B cell (primary cell): ENCODE measurements around the gene PTH2R. TPM values are rescaled to one million over a fixed set of nuclear protein-coding genes. Genes with fewer than 3 reads are reported as not detected.
"Not testable (repeated sequence)": the region's sequence is repeated elsewhere in the genome, so short reads cannot be mapped to it uniquely, and the experiment has no call there.

ENCODE experiments used
- ATAC-seq: fragments of 200-7000 bp; cut with Tn5 transposase; one replicate; pipeline ENCODE4 v1.10.0; 2021; ENCODE audit warnings: low read depth, mild to moderate bottlenecking, moderate number of reproducible peaks, moderate library complexity
- CTCF ChIA-PET: fragments of 350-600 bp; sonication (Branson Sonifier 250); formaldehyde crosslinking; loops from one replicate; lab custom pipeline; 2021; ENCODE audit warnings: antibody characterized with exemption, inconsistent platforms; lab: Charles Lee
- POLR2A ChIA-PET: fragments of 350-600 bp; sonication (Branson Sonifier 250); formaldehyde crosslinking; loops from one replicate; lab custom pipeline; 2021; ENCODE audit warnings: antibody characterized with exemption; lab: Charles Lee
- DNase-seq: peaks from one replicate; pipeline ENCODE4 v3.0.0; 2013
- H2AFZ ChIP-seq: 2 replicates; pipeline ENCODE4 v1.6.1; 2012; ENCODE audit warnings: mild to moderate bottlenecking, low read depth, low read length; ENCODE audit not compliant: insufficient read depth, poor library complexity, severe bottlenecking
- H3K27ac ChIP-seq, 2 donors: 1 replicate in 1 of 2; 2 replicates in 1 of 2; pipeline ENCODE4 v1.5.1; 2012 to 2013; ENCODE audit warnings: low read length in 2 of 2, mild to moderate bottlenecking in 2 of 2, moderate library complexity in 1 of 2
- H3K27me3 ChIP-seq, 4 experiments: fragments of 200-600 bp in 1 of 4; sonication (generic) in 1 of 4; replicated peaks in 1 of 4; 1 replicate in 2 of 4; 2 replicates in 2 of 4; pipeline versions ENCODE4 v1.6.1 to v1.7.0; 2013 to 2016; ENCODE audit warnings: low read length in 3 of 4, mild to moderate bottlenecking in 2 of 4, mixed read lengths in 1 of 4, moderate library complexity in 1 of 4; ENCODE audit not compliant: insufficient read depth in 4 of 4, control insufficient read depth in 3 of 4; ENCODE audit errors: control extremely low read depth in 1 of 4
- H3K36me3 ChIP-seq, 2 experiments: replicated peaks in 1 of 2; 1 replicate in 1 of 2; 2 replicates in 1 of 2; pipeline versions ENCODE4 v1.6.1 to v1.7.1; 2013; ENCODE audit warnings: low read length in 1 of 2; ENCODE audit not compliant: insufficient read depth in 2 of 2, control insufficient read depth in 1 of 2; ENCODE audit errors: control extremely low read depth in 1 of 2, extremely low read depth in 1 of 2
- H3K4me1 ChIP-seq, 2 donors: fragments of 200-600 bp in 1 of 2; sonication (generic) in 1 of 2; 1 replicate in 1 of 2; 2 replicates in 1 of 2; pipeline versions ENCODE4 v1.5.1 to v1.6.1; 2013 to 2017; ENCODE audit warnings: low read length in 2 of 2; ENCODE audit not compliant: control insufficient read depth in 2 of 2, insufficient read depth in 2 of 2
- H3K4me2 ChIP-seq: replicated peaks from 2 replicates; pipeline ENCODE3; 2012; ENCODE audit warnings: mild to moderate bottlenecking, low read depth, low read length; ENCODE audit not compliant: poor library complexity, severe bottlenecking
- H3K4me3 ChIP-seq, 5 experiments: fragments of 200-600 bp in 1 of 5; sonication (generic) in 1 of 5; 1 replicate in 3 of 5; 2 replicates in 2 of 5; pipeline versions ENCODE4 v1.5.1 to v1.7.0; 2011 to 2016; ENCODE audit warnings: low read length in 4 of 5, mild to moderate bottlenecking in 4 of 5, low read depth in 2 of 5, control low read depth in 1 of 5, moderate library complexity in 1 of 5; ENCODE audit not compliant: insufficient read depth in 1 of 5; ENCODE audit errors: control extremely low read depth in 1 of 5, extremely low read depth in 1 of 5
- H3K79me2 ChIP-seq: fragments of 200-600 bp; sonication (generic); one replicate; pipeline ENCODE4 v1.6.0; 2016; ENCODE audit warnings: low read length; ENCODE audit not compliant: control insufficient read depth, insufficient read depth
- H3K9ac ChIP-seq: fragments of 200-600 bp; sonication (generic); 2 replicates; pipeline ENCODE4 v1.6.1; 2017; ENCODE audit warnings: mild to moderate bottlenecking, low read length, moderate library complexity
- H3K9me3 ChIP-seq, 3 donors: one replicate each; pipeline versions ENCODE4 v1.6.1 to v1.7.1; 2013; ENCODE audit warnings: low read length in 2 of 3; ENCODE audit not compliant: control insufficient read depth in 2 of 3, insufficient read depth in 1 of 3; ENCODE audit errors: control extremely low read depth in 1 of 3
- H4K20me1 ChIP-seq: 2 replicates; pipeline ENCODE4 v1.6.0; 2012; ENCODE audit warnings: mild to moderate bottlenecking, low read length; ENCODE audit not compliant: insufficient read depth, control insufficient read depth, poor library complexity, severe bottlenecking
- H3K27ac Mint-ChIP-seq: one replicate; pipeline ENCODE4 v1.8.0; 2021; ENCODE audit warnings: mixed read lengths
- H3K27me3 Mint-ChIP-seq: one replicate; pipeline ENCODE4 v1.8.0; 2021; ENCODE audit warnings: mixed read lengths
- H3K4me1 Mint-ChIP-seq: one replicate; pipeline ENCODE4 v1.8.0; 2021; ENCODE audit warnings: mixed read lengths
- H3K4me3 Mint-ChIP-seq: one replicate; pipeline ENCODE4 v1.8.0; 2021; ENCODE audit warnings: mixed read lengths
- H3K9me3 Mint-ChIP-seq: one replicate; pipeline ENCODE4 v1.8.0; 2022; ENCODE audit warnings: mixed read lengths; ENCODE audit not compliant: insufficient read depth
- EZH2 ChIP-seq: IDR thresholded peaks from 2 replicates; pipeline ENCODE4 v1.6.1; 2012; ENCODE audit warnings: borderline replicate concordance, low read depth, mild to moderate bottlenecking, moderate library complexity, low read length; ENCODE audit not compliant: insufficient read depth, poor library complexity, severe bottlenecking
- WGBS: methylation state at CpG from one replicate; pipeline ENCODE4 v1.1.5; 2013; ENCODE audit warnings: missing lambda C conversion rate; ENCODE audit not compliant: insufficient coverage; 5-methylcytosine and 5-hydroxymethylcytosine counted together
- intact Hi-C: fragments of 100-400 bp; cut with micrococcal nuclease; formaldehyde crosslinking; loops from one replicate; pipeline ENCODE4 v1.10.0; 2022
- polyA plus RNA-seq: library from polyadenylated mRNA; depleted of rRNA; stranded (reverse); fragments of >200 nt; gene quantifications from 2 replicates; pipeline ENCODE4 v1.2.3, GENCODE V29; 2012
- total RNA-seq, 2 donors: library from RNA; stranded (reverse); fragments of 120-200 nt in 1 of 2; gene quantifications; 1 replicate in 1 of 2; 2 replicates in 1 of 2; pipeline versions ENCODE4 v1.2.3 to v1.2.4, GENCODE V29; 2013 to 2022
- TF ChIP-seq, protein P1 (sequence below): fragments of 200-600 bp; IDR thresholded peaks from one replicate; pipeline ENCODE4 v1.8.0; 2022; ENCODE audit warnings: antibody characterized with exemption, mild to moderate bottlenecking

PTH2R gene
- total and polyA plus RNA-seq, 2 donors (not counting 1 experiment from before 2014, with no cell fraction given): 0.34 to 0.84 TPM

DNA sequence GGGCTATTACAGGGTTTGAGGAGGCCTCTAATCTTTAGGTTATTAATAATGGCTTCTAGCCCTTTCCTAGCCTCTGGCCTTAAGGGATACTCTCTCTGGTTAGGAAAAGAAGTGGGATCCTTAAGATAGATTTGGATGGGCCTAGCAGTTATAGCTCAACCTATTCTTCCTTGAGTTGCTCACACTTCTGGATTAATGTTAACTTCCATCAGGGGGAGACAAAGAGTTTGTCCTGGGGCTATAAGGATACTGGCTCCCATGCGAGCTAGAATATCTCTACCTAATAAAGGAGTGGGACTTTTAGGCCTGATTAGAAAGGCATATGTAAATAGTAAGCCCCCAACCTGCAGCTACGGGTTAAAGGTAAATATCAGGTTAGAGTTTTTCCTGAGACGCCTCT, 14.3 kb upstream of the PTH2R start:
- Histone ChIP-seq H3K9me3 (peaks cover 5 to 32% (median 23%) of the 10 kb centered on the region in 3 donors), H4K20me1 (no peaks in the 10 kb centered on the region), H3K4me1 (no peaks in the 10 kb centered on the region), H3K4me3 (no peak overlapping the region), H3K79me2 (no peaks in the 10 kb centered on the region), H3K36me3 (no peaks in the 10 kb centered on the region), H3K27ac (no peak overlapping the region), H3K4me2 (no peak overlapping the region), H2AFZ (no peak overlapping the region), H3K27me3 (no peaks in the 10 kb centered on the region), H3K9ac (no peak overlapping the region)
- no peak for DNase-seq
- H3K4me3 Mint-ChIP-seq: no peak overlapping the region
- ChIA-PET POLR2A (no interaction called here), CTCF (no interaction called here)
- WGBS: 100% methylated on average over 1 of the region's 3 CpGs
- no peaks in the 10 kb centered on the region for H3K4me1 Mint-ChIP-seq
- intact Hi-C loops: no loop called here
- peaks cover 11% of the 10 kb centered on the region for H3K9me3 Mint-ChIP-seq
- ATAC-seq: no peak
- TF ChIP-seq, protein P1, sequence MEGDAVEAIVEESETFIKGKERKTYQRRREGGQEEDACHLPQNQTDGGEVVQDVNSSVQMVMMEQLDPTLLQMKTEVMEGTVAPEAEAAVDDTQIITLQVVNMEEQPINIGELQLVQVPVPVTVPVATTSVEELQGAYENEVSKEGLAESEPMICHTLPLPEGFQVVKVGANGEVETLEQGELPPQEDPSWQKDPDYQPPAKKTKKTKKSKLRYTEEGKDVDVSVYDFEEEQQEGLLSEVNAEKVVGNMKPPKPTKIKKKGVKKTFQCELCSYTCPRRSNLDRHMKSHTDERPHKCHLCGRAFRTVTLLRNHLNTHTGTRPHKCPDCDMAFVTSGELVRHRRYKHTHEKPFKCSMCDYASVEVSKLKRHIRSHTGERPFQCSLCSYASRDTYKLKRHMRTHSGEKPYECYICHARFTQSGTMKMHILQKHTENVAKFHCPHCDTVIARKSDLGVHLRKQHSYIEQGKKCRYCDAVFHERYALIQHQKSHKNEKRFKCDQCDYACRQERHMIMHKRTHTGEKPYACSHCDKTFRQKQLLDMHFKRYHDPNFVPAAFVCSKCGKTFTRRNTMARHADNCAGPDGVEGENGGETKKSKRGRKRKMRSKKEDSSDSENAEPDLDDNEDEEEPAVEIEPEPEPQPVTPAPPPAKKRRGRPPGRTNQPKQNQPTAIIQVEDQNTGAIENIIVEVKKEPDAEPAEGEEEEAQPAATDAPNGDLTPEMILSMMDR: no peak
- no peak for TF ChIP-seq EZH2
- H3K27me3 Mint-ChIP-seq: peaks cover 17% of the 10 kb centered on the region
- H3K27ac Mint-ChIP-seq: no peak overlapping the region

DNA sequence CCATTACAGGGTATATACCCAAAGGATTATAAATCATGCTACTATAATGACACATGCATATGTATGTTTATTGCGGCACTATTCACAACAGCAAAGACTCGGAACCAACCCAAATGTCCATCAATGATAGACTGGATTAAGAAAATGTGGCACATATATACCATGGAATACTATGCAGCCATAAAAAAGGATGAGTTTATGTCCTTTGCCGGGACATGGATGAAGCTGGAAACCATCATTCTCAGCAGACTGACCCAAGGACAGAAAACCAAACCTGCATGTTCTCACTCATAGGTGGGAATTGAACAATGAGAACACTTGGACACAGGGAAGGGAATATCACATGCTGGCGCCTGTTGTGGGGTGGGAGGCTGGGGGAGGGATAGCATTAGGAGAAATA, 9.8 kb upstream of the PTH2R start:
- intact Hi-C loops: loop anchor here (5.0 kb wide), 1 partner anchor 1566 kb away; no protein-coding TSS in a partner anchor
- POLR2A ChIA-PET, ATAC-seq, H3K36me3 ChIP-seq, H2AFZ ChIP-seq, CTCF ChIA-PET, DNase-seq, H3K9ac ChIP-seq, H3K4me1 ChIP-seq, H3K4me3 ChIP-seq, H3K4me3 Mint-ChIP-seq, H3K4me2 ChIP-seq, H3K27ac Mint-ChIP-seq, H3K27ac ChIP-seq, H3K79me2 ChIP-seq, H4K20me1 ChIP-seq, H3K4me1 Mint-ChIP-seq: not testable (repeated sequence)
- H3K27me3 Mint-ChIP-seq: peaks cover 29% of the 10 kb centered on the region
- H3K27me3 ChIP-seq: peaks cover 0 to 14% (median 1%) of the 10 kb centered on the region in 4 experiments
- H3K9me3 ChIP-seq: peaks cover 5 to 32% (median 23%) of the 10 kb centered on the region in 3 donors
- peaks cover 12% of the 10 kb centered on the region for H3K9me3 Mint-ChIP-seq
- no CpG with 5 or more reads among the region's 4 CpGs for WGBS
